Skeletal muscle satellite cell (primary cell): ENCODE results near the gene TSPEAR.
"Not testable (repeated sequence)": the region's sequence is repeated elsewhere in the genome, so short reads cannot be mapped to it uniquely, and the experiment has no call there.

Experiments used
- H3K27me3 ChIP-seq: 2 replicates; pipeline ENCODE4 v1.7.0; 2013; ENCODE audit warnings: low read length; ENCODE audit not compliant: control insufficient read depth, insufficient read depth
- H3K36me3 ChIP-seq: 2 replicates; pipeline ENCODE4 v1.7.0; 2013; ENCODE audit warnings: mild to moderate bottlenecking, control low read depth, low read length; ENCODE audit not compliant: insufficient read depth
- H3K4me1 ChIP-seq: 2 replicates; pipeline ENCODE4 v1.7.0; 2013; ENCODE audit warnings: low read length; ENCODE audit not compliant: control insufficient read depth, insufficient read depth
- H3K4me2 ChIP-seq: 2 replicates; pipeline ENCODE4 v1.7.0; 2013; ENCODE audit warnings: mild to moderate bottlenecking, low read length
- H3K4me3 ChIP-seq: 2 replicates; pipeline ENCODE4 v1.7.0; 2013; ENCODE audit warnings: low read length
- H3K9ac ChIP-seq: 2 replicates; pipeline ENCODE4 v1.7.0; 2013; ENCODE audit warnings: mild to moderate bottlenecking, low read depth, low read length, moderate library complexity
- H3K9me3 ChIP-seq: replicated peaks from 2 replicates; pipeline ENCODE4 v1.7.0; 2013; ENCODE audit warnings: mild to moderate bottlenecking, control low read depth, low read length

TSPEAR gene

GRCh38 chr21:44666401-44667320, 44.7 kb downstream of the TSPEAR start, which contains the start of gene KRTAP12-2:
Gene KRTAP12-2 (minus strand): TSS chr21:44666927. CDS start chr21:44666886, 41 bp downstream.
- Histone ChIP-seq H3K36me3 (no peaks in the 10 kb centered on the region), H3K27me3 (peaks cover 18% of the 10 kb centered on the region), H3K4me2 (no peak within 1 kb of the TSS), H3K9ac (no peak within 1 kb of the TSS), H3K4me1 (no peaks in the 10 kb centered on the region), H3K4me3 (no peak within 1 kb of the TSS), H3K9me3 (no peaks in the 10 kb centered on the region)

- H3K36me3 ChIP-seq, result no peaks in the 10 kb centered on the region
- peaks cover 18% of the 10 kb centered on the region for H3K27me3 ChIP-seq
- H3K4me2 ChIP-seq, result no peak overlapping the region
- no peaks in the 10 kb centered on the region for H3K4me1 ChIP-seq
- no peak overlapping the region for H3K9ac ChIP-seq
- no peaks in the 10 kb centered on the region for H3K9me3 ChIP-seq
- no peak overlapping the region for H3K4me3 ChIP-seq
Measured at GRCh38 chr21:44664691-44665090, 46.7 kb downstream of the TSPEAR start.

GRCh38 chr21:44661567-44661966, 49.8 kb downstream of the TSPEAR start:
- not testable (repeated sequence) for H3K4me1 ChIP-seq, H3K36me3 ChIP-seq, H3K4me2 ChIP-seq, H3K9ac ChIP-seq, H3K4me3 ChIP-seq, H3K9me3 ChIP-seq
- H3K27me3 ChIP-seq, result peaks cover 30% of the 10 kb centered on the region

- no peak overlapping the region for H3K4me2 ChIP-seq
- no peaks in the 10 kb centered on the region for H3K9me3 ChIP-seq
- no peaks in the 10 kb centered on the region for H3K4me1 ChIP-seq
- no peaks in the 10 kb centered on the region for H3K36me3 ChIP-seq
- no peak overlapping the region for H3K4me3 ChIP-seq
- no peak overlapping the region for H3K9ac ChIP-seq
- peaks cover 29% of the 10 kb centered on the region for H3K27me3 ChIP-seq
Measured at GRCh38 chr21:44658913-44659595, 52.3 kb downstream of the TSPEAR start.

- no peaks in the 10 kb centered on the region for H3K4me1 ChIP-seq
- no peak overlapping the region for H3K4me2 ChIP-seq
- no peaks in the 10 kb centered on the region for H3K36me3 ChIP-seq
- H3K27me3 ChIP-seq, result peaks cover 34% of the 10 kb centered on the region
- no peak overlapping the region for H3K4me3 ChIP-seq
- H3K9me3 ChIP-seq, result no peaks in the 10 kb centered on the region
- no peak overlapping the region for H3K9ac ChIP-seq
Measured at GRCh38 chr21:44658541-44658910, 52.8 kb downstream of the TSPEAR start.

- H3K4me3 ChIP-seq, result no peak within 1 kb of the TSS
- H3K36me3 ChIP-seq, result no peaks in the 10 kb centered on the region
- H3K4me2 ChIP-seq, result no peak within 1 kb of the TSS
- no peaks in the 10 kb centered on the region for H3K9me3 ChIP-seq
- peaks cover 35% of the 10 kb centered on the region for H3K27me3 ChIP-seq
- H3K4me1 ChIP-seq, result no peaks in the 10 kb centered on the region
- H3K9ac ChIP-seq, result no peak within 1 kb of the TSS
Measured at GRCh38 chr21:44657635-44658540, 53.5 kb downstream of the TSPEAR start, which contains the start of gene KRTAP12-3. Gene KRTAP12-3 (plus strand): TSS chr21:44657932. CDS start chr21:44657980, 48 bp downstream.

- Histone ChIP-seq H3K4me2 (no peak overlapping the region), H3K4me1 (no peaks in the 10 kb centered on the region), H3K4me3 (no peak overlapping the region), H3K9me3 (no peaks in the 10 kb centered on the region), H3K36me3 (no peaks in the 10 kb centered on the region), H3K9ac (no peak overlapping the region), H3K27me3 (peaks cover 29% of the 10 kb centered on the region)
Measured at GRCh38 chr21:44656868-44657267, 54.5 kb downstream of the TSPEAR start.

GRCh38 chr21:44654576-44655175, 56.7 kb downstream of the TSPEAR start, which contains the start of gene KRTAP12-4:
Gene KRTAP12-4 (minus strand): TSS chr21:44654659. CDS start chr21:44654614, 45 bp downstream.
- no peaks in the 10 kb centered on the region for H3K4me1 ChIP-seq
- no peaks in the 10 kb centered on the region for H3K36me3 ChIP-seq
- H3K9me3 ChIP-seq, result no peaks in the 10 kb centered on the region
- peaks cover 31% of the 10 kb centered on the region for H3K27me3 ChIP-seq
- no peak within 1 kb of the TSS for H3K4me2 ChIP-seq
- H3K4me3 ChIP-seq, result no peak within 1 kb of the TSS
- H3K9ac ChIP-seq, result no peak within 1 kb of the TSS

GRCh38 chr21:44653656-44654575, 57.5 kb downstream of the TSPEAR start:
- Histone ChIP-seq H3K36me3 (no peaks in the 10 kb centered on the region), H3K4me1 (no peaks in the 10 kb centered on the region), H3K4me3 (no peak overlapping the region), H3K4me2 (no peak overlapping the region), H3K27me3 (peaks cover 25% of the 10 kb centered on the region), H3K9me3 (no peaks in the 10 kb centered on the region), H3K9ac (no peak overlapping the region)

- no peak overlapping the region for H3K9ac ChIP-seq
- H3K27me3 ChIP-seq, result peaks cover 21% of the 10 kb centered on the region
- H3K36me3 ChIP-seq, result no peaks in the 10 kb centered on the region
- H3K4me2 ChIP-seq, result no peak overlapping the region
- no peak overlapping the region for H3K4me3 ChIP-seq
- no peaks in the 10 kb centered on the region for H3K9me3 ChIP-seq
- H3K4me1 ChIP-seq, result no peaks in the 10 kb centered on the region
Measured at GRCh38 chr21:44653123-44653522, 58.2 kb downstream of the TSPEAR start.
